Heart right ventricle (tissue), 12 donors: Measurements from ENCODE around the gene PLEKHS1. TPM values are rescaled to one million over a fixed set of nuclear protein-coding genes. Genes with fewer than 3 reads are reported as not detected.

Source experiments
- microRNA-seq, 2 donors: library from miRNA; unstranded; fragments of <30 nt; microRNA quantifications; one replicate each; pipeline ENCODE4 v1.2.0, GENCODE V29; 2021
- polyA plus RNA-seq, 2 donors: library from polyadenylated mRNA; stranded (reverse); fragments of 200-250 nt; gene quantifications; one replicate each; pipeline ENCODE4 v1.2.3, GENCODE V29; 2013
- total RNA-seq, 10 donors: library from RNA; stranded (reverse); fragmentation: NEBNext Ultra II Directional in 3 of 10; extraction: Animal tissue kit (Norgen Biotek cat#: 25700) in 3 of 10; gene quantifications; one replicate each; pipeline versions ENCODE4 v1.2.1 to v1.2.4, GENCODE V29; 2021 to 2023
- donor health status: ischemic (EF 13 %, LVEDD 7.1; RV severe dilation, severe dysfunction).
- donor health status: healthy with polysubstance abuse.
- donor health status: DM: no; HTN: yes; CAD: no.
- donor health status: DM: no; HTN: no; CAD: no.
- donor health status: ischemic (EF 25% LVEDD 6.9; RV normal size, moderate dysfunction).
- donor health status: ischemic (EF 25% LVEDD 5.7; RV mildly dilated, moderate dysfunction).
- donor health status: healthy.
- donor health status: nonischemic (EF 11% LVEDD 7.7; RV severe dilation, severe dysfunction).
- donor health status: DM: yes; HTN: yes; CAD: no.
- donor health status: PGD.
- donor health status: ischemic (EF 29% LVEDD 5.4; RV normal size, mild dysfunction).
- donor health status: nonischemic (EF 23%, LVEDD 6.1; RV moderate dilation, normal function).

The PLEKHS1 gene
- total and polyA plus RNA-seq, 12 donors = 0.01 TPM; not detected in 11

Small RNA genes lying within 50 kb of the gene (microRNA-seq; reads per million reads assigned to microRNA genes)
- 0 reads per million in 2 donors for gene MIR4483

Other genes with a start within 250 kb of the PLEKHS1 start
- gene HABP2, start 198.6 kb upstream of the PLEKHS1 start, total RNA-seq = not detected
- gene HABP2, start 198.6 kb upstream of the PLEKHS1 start, polyA plus RNA-seq = under 1 TPM; 0.12 to 0.51 TPM
- 1,000 to 10,000 TPM in 6 of 10 donors, 100 to 1,000 TPM in 4; 633 to 1,999 (median 1,413) TPM for gene NRAP, start 87.6 kb upstream of the PLEKHS1 start, total RNA-seq
- 100 to 1,000 TPM; 168 to 226 TPM for gene NRAP, start 87.6 kb upstream of the PLEKHS1 start, polyA plus RNA-seq
- 10 to 100 TPM in 4 of 10 donors, 1 to 10 TPM in 6; 5.7 to 22.3 (median 7.8) TPM for gene CASP7, start 71.8 kb upstream of the PLEKHS1 start, total RNA-seq
- 10 to 100 TPM in 1 of 2 donors, 1 to 10 TPM in 1; 5.6 to 12.2 TPM for gene CASP7, start 71.8 kb upstream of the PLEKHS1 start, polyA plus RNA-seq
- gene DCLRE1A, start 102.4 kb downstream of the PLEKHS1 start, total RNA-seq = 1 to 10 TPM; 4.6 to 7.5 (median 5.7) TPM
- gene DCLRE1A, start 102.4 kb downstream of the PLEKHS1 start, polyA plus RNA-seq = 1 to 10 TPM; 3.3 to 3.9 TPM
- gene NHLRC2, start 103.0 kb downstream of the PLEKHS1 start, total RNA-seq = 10 to 100 TPM; 58.0 to 98.0 (median 72.0) TPM
- 10 to 100 TPM in 1 of 2 donors, 1 to 10 TPM in 1; 6.7 to 22.8 TPM for gene NHLRC2, start 103.0 kb downstream of the PLEKHS1 start, polyA plus RNA-seq